Keratinocyte (primary cell): Measurements from ENCODE around the gene SLC2A4RG. TPM values are rescaled to one million over a fixed set of nuclear protein-coding genes. Genes with fewer than 3 reads are reported as not detected.

ENCODE experiments used
- DNase-seq: peaks from one replicate; pipeline ENCODE4 v3.0.0-alpha.2; 2011; ENCODE audit warnings: low read depth, missing footprints, low spot score
- FAIRE-seq: peaks from 2 replicates; lab custom pipeline; 2011; peaks lifted over from hg19 to GRCh38; lab: Jason Lieb, UNC
- H2AFZ ChIP-seq: 2 replicates; pipeline ENCODE4 v1.6.0; 2012; ENCODE audit warnings: low read length, control low read depth, inconsistent platforms; ENCODE audit not compliant: control insufficient read depth
- H3K27ac ChIP-seq: 2 replicates; pipeline ENCODE4 v1.5.1; 2011; ENCODE audit warnings: low read length; ENCODE audit not compliant: control insufficient read depth, insufficient read depth
- H3K27me3 ChIP-seq: 3 replicates; pipeline ENCODE4 v1.6.0; 2011; ENCODE audit warnings: low read length; ENCODE audit not compliant: control insufficient read depth, insufficient read depth; ENCODE audit errors: extremely low read depth
- H3K36me3 ChIP-seq, 2 experiments: 2 replicates in 1 of 2; 3 replicates in 1 of 2; pipeline ENCODE4 v1.5.1; 2011; ENCODE audit warnings: low read length in 2 of 2, mild to moderate bottlenecking in 1 of 2; ENCODE audit not compliant: control insufficient read depth in 2 of 2, insufficient read depth in 2 of 2; ENCODE audit errors: extremely low read depth in 1 of 2
- H3K4me1 ChIP-seq: 3 replicates; pipeline ENCODE4 v1.5.1; 2011; ENCODE audit warnings: low read length; ENCODE audit not compliant: control insufficient read depth, insufficient read depth; ENCODE audit errors: extremely low read depth
- H3K4me2 ChIP-seq: 3 replicates; pipeline ENCODE4 v1.6.0; 2011; ENCODE audit warnings: low read depth, low read length; ENCODE audit not compliant: control insufficient read depth, insufficient read depth; ENCODE audit errors: extremely low read depth
- H3K4me3 ChIP-seq, 3 experiments: fragments of 200-600 bp in 1 of 3; sonication (generic) in 1 of 3; 2 replicates in 2 of 3; 3 replicates in 1 of 3; pipeline ENCODE4 v1.5.1; 2011 to 2016; ENCODE audit warnings: low read length in 3 of 3, mild to moderate bottlenecking in 3 of 3, control low read depth in 2 of 3, inconsistent platforms in 1 of 3, low read depth in 1 of 3, mixed read lengths in 1 of 3, mixed run types in 1 of 3, moderate library complexity in 1 of 3; ENCODE audit not compliant: control insufficient read depth in 2 of 3, insufficient read depth in 2 of 3; ENCODE audit errors: extremely low read depth in 1 of 3
- H3K79me2 ChIP-seq: 2 replicates; pipeline ENCODE4 v1.6.0; 2012; ENCODE audit warnings: low read length; ENCODE audit not compliant: control insufficient read depth, insufficient read depth
- H3K9ac ChIP-seq: 3 replicates; pipeline ENCODE4 v1.6.0; 2011; ENCODE audit warnings: low read length; ENCODE audit not compliant: control insufficient read depth, insufficient read depth; ENCODE audit errors: extremely low read depth
- H3K9me1 ChIP-seq: 3 replicates; pipeline ENCODE4 v1.6.0; 2011; ENCODE audit warnings: low read length; ENCODE audit not compliant: control insufficient read depth, insufficient read depth; ENCODE audit errors: extremely low read depth
- H3K9me3 ChIP-seq: 2 replicates; pipeline ENCODE4 v1.5.1; 2012; ENCODE audit warnings: low read depth, low read length; ENCODE audit not compliant: control insufficient read depth
- H4K20me1 ChIP-seq: 3 replicates; pipeline ENCODE4 v1.6.0; 2011; ENCODE audit warnings: low read length; ENCODE audit not compliant: control insufficient read depth, insufficient read depth; ENCODE audit errors: extremely low read depth
- EZH2 ChIP-seq: IDR thresholded peaks from one replicate; pipeline ENCODE4 v1.6.1; 2012; ENCODE audit warnings: inconsistent platforms, mild to moderate bottlenecking, low read length, moderate library complexity
- dilution Hi-C: fragments of 300-500 bp; cut with MboI; formaldehyde crosslinking; loops from one replicate; pipeline ENCODE4 v1.7.0; 2020; ENCODE audit warnings: low sequenced_read_pairs; ENCODE audit not compliant: extremely low pct_ligation_motif_present
- polyA plus RNA-seq, 5 experiments: library from polyadenylated mRNA; depleted of rRNA in 3 of 5; stranded (reverse) in 3 of 5; stranded (forward) in 1 of 5; unstranded in 1 of 5; fragments of >200 nt; gene quantifications; 1 replicate in 1 of 5; 2 replicates in 3 of 5; 3 replicates in 1 of 5; pipeline versions ENCODE4 v1.2.1 to v1.2.3, GENCODE V29; 2011 to 2012; ENCODE audit warnings: missing spikeins in 2 of 5, low read depth in 1 of 5, low replicate concordance in 1 of 5
- TF ChIP-seq, protein P1 (sequence below), 3 experiments: IDR thresholded peaks in 1 of 3; conservative IDR thresholded peaks in 1 of 3; optimal IDR thresholded peaks in 1 of 3; 2 replicates in 2 of 3; 3 replicates in 1 of 3; pipeline versions ENCODE3 to v1.5.1; 2011; ENCODE audit warnings: low read length in 3 of 3, mild to moderate bottlenecking in 3 of 3, moderate library complexity in 2 of 3, control low read depth in 1 of 3, inconsistent platforms in 1 of 3; ENCODE audit not compliant: insufficient read depth in 2 of 3; ENCODE audit errors: extremely low read depth in 1 of 3

SLC2A4RG gene
- polyA plus RNA-seq, 1 donor (not counting 4 experiments of a cell fraction or from before 2014, with no cell fraction given) = 23.5 TPM

DNA sequence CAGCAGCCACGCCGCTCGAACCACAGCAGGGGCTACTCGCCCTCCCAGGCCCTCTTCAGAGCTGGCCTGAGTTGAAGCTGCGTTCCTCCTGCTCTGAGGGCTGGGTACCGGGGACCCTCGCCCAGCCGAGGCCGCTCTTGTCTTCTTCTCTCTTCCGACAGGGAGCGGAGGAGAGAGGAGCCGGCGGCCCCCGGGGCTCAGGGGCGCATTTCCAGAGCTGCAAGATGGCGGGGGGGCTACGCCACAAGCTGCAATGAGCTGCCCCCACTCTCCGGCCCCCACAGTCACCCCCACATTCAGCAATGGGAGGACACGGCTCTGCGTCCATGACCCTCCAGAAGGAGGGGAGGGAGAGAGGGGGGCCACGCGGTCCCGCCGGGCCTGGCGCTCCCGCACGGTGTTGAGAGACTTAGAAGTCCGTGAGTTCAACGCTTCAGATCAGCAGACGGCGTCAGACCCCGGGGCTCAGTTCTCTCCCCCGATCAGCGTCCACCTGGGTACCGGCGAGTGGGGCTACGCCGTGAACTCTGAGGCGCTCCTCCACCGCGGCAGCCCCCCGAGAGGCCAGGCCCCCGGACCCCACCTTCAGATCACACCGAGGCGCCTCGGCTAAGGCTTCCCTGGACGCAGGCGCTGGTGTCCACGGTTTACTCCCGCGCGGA, 31.6 kb downstream of the SLC2A4RG start:
- H3K9me3 ChIP-seq = no peaks in the 10 kb centered on the region
- no peak overlapping the region for H3K9ac ChIP-seq
- H3K4me3 ChIP-seq = no peak overlapping the region
- H3K9me1 ChIP-seq = no peaks in the 10 kb centered on the region
- H4K20me1 ChIP-seq = no peaks in the 10 kb centered on the region
- peaks cover 14% of the 10 kb centered on the region for H3K27me3 ChIP-seq
- no peak overlapping the region for H3K27ac ChIP-seq
- DNase-seq (no peak), FAIRE-seq (no peak)
- no peaks in the 10 kb centered on the region for H3K36me3 ChIP-seq
- dilution Hi-C loops = no loop called here
- H3K4me1 ChIP-seq = peaks cover 7% of the 10 kb centered on the region
- H3K4me2 ChIP-seq = no peak overlapping the region
- no peak for TF ChIP-seq EZH2
- TF ChIP-seq, protein P1, sequence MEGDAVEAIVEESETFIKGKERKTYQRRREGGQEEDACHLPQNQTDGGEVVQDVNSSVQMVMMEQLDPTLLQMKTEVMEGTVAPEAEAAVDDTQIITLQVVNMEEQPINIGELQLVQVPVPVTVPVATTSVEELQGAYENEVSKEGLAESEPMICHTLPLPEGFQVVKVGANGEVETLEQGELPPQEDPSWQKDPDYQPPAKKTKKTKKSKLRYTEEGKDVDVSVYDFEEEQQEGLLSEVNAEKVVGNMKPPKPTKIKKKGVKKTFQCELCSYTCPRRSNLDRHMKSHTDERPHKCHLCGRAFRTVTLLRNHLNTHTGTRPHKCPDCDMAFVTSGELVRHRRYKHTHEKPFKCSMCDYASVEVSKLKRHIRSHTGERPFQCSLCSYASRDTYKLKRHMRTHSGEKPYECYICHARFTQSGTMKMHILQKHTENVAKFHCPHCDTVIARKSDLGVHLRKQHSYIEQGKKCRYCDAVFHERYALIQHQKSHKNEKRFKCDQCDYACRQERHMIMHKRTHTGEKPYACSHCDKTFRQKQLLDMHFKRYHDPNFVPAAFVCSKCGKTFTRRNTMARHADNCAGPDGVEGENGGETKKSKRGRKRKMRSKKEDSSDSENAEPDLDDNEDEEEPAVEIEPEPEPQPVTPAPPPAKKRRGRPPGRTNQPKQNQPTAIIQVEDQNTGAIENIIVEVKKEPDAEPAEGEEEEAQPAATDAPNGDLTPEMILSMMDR (optimal IDR thresholded peaks at IDR 0.05 in 1 of 3, IDR thresholded peaks at IDR 0.05 in 1 of 3, conservative IDR thresholded peaks at IDR 0.05 in 1 of 3; ENCODE audit: extremely low read depth in 1 of 3, insufficient read depth in 2 of 3, low read length in 3 of 3) = no peak
- H2AFZ ChIP-seq = no peak overlapping the region
- H3K79me2 ChIP-seq = no peaks in the 10 kb centered on the region

DNA sequence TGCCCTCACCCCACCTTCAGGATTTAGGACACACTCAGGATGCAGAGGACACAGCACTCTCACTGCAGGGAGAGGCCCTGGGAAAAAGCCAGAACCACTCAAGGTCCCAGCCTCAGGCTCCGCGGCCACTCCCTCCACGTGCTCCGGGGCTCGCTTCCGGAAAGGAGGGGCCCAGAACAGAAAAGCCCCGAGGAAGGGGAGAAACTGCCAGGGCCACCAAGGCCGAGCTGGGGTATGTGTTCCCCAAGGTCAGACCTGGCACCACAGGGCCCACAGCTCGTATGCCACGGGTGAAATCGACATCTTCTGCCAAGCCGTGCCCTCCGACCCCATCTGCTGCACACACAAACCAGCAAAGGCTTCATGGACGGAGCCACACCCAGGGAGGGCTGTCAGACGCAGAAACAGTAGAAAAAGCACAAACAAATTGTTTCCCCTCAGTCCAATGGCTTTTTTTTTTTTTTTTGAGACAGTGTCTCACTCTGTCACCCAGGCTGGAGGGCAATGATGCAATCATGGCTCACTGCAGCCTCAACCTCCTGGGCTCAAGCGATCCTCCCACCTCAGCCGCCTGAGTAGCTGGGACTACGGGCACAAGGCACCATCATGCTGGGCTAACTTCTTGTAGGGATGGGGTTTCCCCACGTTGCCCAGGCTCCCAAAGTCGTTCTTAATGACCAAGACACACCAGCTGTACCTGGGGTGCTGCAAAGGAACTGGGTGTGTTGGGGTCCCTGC, 33.4 kb downstream of the SLC2A4RG start:
- Histone ChIP-seq H3K9me3 (no peaks in the 10 kb centered on the region), H3K4me3 (no peak overlapping the region), H3K9me1 (no peaks in the 10 kb centered on the region), H4K20me1 (no peaks in the 10 kb centered on the region), H3K4me1 (peaks cover 7% of the 10 kb centered on the region), H3K4me2 (peak overlapping the region; percentile 16), H2AFZ (peak overlapping the region; percentile 22), H3K9ac (no peak overlapping the region), H3K27ac (no peak overlapping the region), H3K27me3 (peaks cover 14% of the 10 kb centered on the region), H3K36me3 (no peaks in the 10 kb centered on the region), H3K79me2 (no peaks in the 10 kb centered on the region)
- dilution Hi-C loops = no loop called here
- DNase-seq (no peak), FAIRE-seq (no peak)
- no peak for TF ChIP-seq EZH2
- TF ChIP-seq, protein P1 (optimal IDR thresholded peaks at IDR 0.05 in 1 of 3, IDR thresholded peaks at IDR 0.05 in 1 of 3, conservative IDR thresholded peaks at IDR 0.05 in 1 of 3; ENCODE audit: extremely low read depth in 1 of 3, insufficient read depth in 2 of 3, low read length in 3 of 3) = no peak
